Hippocampal formation (tissue), 2 donors: Measurements from ENCODE around the gene PTTG1.

ENCODE experiments used
- DNase-seq, 2 donors: peaks; one replicate each; lab custom pipeline; 2025; lab: John Stamatoyannopoulos, UW

The PTTG1 gene

DNA sequence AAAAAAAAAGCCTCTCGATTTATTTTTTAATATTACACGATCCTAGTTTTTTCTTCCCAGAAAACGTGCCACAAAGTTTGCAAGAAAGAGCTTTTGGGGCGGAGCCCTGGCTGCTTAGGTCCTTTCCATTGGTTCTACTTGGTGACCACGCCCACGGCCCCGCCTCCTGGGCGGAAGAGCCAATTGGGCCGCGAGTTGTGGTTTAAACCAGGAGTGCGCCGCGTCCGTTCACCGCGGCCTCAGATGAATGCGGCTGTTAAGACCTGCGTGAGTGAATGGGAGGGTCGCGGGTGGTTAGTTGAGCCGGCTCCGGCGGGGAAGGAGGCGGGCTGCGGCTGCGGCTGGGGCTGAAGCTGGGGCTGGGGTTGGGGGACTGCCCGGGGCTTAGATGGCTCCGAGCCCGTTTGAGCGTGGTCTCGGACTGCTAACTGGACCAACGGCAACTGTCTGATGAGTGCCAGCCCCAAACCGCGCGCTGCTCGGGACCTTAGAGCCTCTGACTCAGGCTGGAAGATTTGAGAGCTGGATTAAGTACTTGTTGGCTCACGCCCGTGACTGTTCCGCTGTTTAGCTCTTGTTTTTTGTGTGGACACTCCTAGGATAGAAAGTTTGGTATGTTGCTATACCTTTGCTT, at the start of gene PTTG1:
Gene PTTG1 (plus strand): TSS at position 231 of the 634 bp plus-strand sequence. CDS start 458 bp downstream, outside the sequence.
- peak; percentile 82 to 86 for DNase-seq

DNA sequence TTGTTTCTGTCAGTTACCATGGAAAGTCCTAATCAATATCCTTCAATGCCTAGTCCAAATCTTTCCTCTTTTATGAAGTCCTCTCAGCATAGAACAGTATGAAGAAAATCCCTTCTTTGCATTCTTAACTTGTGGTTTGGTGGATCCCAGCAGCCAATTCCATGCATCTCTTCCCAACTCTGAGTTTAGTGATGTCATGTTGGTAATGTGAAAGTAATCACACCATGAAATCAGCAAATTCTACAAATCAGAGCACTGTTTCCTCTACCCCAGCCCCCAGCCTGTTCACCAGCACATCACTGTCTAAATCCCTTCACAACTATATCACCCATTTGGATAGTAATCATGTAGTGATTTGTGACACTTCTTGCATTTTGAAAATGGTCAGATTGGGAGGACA, 46.5 kb upstream of the PTTG1 start:
- DNase-seq: no peak

DNA sequence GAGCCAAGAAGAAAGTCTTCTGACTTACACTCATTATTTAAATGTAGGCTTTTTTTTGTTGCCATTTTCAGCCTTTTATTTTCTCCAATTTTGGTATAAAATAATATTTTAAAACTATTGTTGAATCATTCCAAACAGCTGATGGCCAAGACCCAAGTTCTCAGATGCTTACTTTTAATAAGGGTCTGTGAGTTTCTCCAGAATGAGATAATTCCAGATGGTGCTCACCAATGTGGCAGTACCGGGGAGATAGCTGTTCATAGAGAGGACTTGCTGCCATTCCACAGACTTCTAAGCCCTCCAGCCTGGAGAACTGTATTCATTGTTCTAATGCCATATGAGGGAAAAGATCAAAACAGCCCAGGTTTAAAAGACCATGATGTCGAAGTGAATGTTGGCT, 46.0 kb upstream of the PTTG1 start:
- DNase-seq: no peak

DNA sequence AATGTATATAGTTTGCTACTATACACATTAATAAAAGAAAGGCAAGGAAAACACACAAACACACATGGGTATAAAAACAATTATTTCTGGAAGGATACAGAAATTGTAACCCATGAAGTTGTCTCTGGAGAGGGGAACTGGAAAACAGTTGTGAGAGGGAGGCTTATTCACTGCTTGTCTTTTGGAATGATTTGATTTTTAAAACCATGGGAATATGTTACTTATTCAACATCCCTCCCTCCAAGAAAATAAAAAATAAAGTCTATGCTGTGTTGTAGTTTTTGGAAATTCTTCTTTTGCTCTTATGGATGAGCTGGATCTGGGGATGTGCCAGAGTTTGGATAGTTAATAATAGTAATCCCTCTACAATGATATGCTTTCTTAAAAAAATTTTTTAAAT, 45.2 kb upstream of the PTTG1 start:
- no peak for DNase-seq

DNA sequence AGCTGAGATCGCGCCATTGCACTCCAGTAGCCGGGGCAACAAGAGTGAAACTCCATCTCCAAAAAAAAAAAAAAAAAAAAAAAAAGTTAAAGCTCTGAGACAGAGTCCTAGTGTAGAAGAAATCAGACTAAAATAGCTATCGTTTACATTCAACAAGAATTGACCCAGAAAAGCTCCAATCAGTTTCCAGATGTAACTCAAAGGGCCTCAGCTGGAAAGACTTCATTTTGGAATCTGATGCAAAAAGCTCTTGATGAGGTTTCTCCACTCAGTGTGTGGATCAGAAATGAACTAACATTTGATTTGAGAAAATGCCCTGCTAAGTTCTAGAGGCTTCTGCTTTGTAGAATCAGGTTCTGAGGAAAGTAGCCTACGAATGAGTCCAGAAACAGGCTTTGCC, 44.0 kb upstream of the PTTG1 start:
- DNase-seq: no peak

DNA sequence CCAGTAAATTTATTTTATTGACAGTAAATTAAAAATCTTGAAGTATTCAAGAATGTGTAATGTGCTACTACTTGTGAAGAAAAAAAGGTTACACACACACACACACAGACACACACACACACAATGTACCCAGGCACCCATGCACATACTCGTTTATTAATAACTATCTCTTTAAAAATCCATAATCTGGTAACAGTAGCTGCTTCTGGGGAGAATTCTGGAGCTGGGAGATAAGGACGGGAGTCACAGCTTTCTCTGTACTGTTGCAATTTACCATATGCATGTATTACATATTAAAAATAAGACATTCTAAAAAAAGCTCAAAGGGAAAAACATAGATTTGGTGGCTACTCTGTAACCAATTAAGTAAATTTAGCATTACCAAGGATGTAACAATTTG, 43.3 kb upstream of the PTTG1 start:
- no peak for DNase-seq

DNA sequence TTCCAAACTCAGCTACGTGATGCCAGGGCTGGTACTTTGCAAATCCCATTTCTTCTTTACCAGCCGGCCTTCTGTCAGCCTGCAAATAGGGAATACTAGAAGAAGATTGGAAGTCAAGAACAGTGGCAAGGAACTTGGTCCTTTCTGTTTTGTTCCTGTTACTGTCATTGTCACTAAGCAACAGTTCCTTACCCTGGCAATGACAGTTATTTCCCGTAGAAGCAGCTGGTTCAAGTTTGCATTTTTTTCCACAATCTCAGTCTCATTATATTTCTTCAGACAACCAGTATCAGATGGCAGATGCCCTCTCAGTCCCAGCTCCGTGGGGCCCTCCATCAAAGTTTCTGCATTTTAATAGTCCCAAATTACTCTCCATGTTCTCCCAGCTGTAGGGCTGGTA, 42.1 kb upstream of the PTTG1 start:
- no peak for DNase-seq

DNA sequence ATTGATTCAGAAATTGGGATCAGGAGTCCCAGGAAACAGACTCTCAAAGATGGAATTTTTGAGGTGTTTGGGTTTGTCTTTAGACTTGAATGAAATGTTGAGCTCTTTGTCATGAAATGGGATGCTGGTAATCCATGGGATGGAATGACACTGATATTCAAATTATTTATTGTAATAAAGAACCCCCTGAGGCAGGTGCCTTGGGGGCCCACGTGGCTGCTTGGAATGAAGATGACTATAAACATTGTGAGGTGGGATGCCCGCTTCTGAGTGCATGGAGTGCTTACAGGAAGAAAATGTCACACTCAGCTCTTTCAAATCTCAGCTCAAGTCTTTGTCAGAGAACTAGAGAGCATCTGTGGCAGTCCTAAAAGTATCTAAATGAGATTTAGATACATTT, 41.6 kb upstream of the PTTG1 start:
- DNase-seq: no peak

DNA sequence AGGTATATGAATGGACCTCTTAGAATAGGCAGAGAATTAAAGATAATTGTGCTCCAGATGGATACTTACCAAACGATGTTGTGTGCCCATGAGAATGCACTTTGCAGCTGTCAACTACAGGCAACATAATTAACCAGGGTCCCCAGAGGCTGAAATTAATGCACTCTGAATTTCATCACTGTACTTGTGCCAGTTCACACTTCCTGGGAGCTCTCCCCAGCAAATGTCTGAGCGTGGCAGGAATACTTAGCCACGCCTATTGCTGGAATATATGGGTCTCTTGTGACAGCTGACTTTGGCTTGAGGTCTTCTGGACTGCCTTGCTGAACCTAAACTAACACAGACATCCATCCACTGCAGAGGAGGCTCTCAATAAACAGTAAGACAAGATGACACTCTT, 39.3 kb upstream of the PTTG1 start:
- DNase-seq: no peak

DNA sequence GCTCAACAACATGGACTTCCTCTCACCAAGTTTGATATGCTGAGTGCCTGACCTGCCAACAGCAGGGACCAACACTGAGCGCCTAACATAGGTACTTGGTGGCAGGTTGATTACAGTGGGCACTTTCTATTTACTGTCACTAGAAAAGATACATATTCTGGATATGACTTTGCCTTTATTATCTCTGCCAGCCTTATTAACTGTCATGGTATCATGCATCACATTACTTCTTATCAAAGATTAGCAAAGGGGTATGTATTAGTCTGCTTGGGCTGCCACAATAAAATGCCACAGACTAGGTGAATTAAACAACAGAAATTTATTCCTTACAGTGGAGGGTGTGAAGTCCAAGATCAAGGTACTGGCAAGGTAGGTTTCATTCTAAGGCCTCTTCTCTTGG, 37.0 kb upstream of the PTTG1 start:
- no peak for DNase-seq

DNA sequence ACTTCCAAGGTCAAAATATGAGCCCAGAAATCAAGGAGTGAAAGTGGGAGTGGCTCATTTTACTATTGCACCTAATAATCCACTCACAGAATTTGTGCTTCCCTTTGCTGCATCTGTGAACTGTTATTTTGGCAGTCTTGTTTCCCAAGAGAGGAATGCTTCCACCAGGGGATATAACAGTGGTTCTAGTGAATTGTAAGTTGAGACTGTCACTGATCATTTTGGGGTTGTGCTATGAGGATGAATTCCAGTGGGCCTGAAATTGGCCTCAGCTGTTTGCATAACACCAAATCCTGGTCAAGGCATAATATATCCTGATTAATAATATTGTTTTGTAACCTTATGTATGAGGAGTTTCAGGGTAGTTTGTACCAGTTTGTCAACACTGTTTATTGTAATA, 36.2 kb upstream of the PTTG1 start:
- no peak for DNase-seq

DNA sequence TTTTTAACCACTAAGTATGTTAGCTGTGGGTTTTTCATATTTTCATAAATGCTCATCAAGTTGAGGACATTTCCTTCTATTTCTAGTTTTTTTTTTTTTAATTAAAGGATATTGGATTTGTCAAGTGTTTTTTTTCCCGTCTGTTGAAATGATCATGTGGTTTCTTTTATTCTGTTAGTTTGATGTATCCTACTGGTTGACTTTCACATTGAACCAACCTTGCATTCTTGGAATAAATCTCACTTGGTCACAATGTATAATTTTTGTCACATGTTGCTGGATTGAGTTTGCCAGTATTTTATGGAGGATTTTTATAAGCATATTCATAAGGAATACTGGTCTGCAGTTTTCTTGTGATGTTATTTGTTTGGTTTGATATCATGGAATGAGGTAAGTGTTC, 34.2 kb upstream of the PTTG1 start:
- DNase-seq: no peak

DNA sequence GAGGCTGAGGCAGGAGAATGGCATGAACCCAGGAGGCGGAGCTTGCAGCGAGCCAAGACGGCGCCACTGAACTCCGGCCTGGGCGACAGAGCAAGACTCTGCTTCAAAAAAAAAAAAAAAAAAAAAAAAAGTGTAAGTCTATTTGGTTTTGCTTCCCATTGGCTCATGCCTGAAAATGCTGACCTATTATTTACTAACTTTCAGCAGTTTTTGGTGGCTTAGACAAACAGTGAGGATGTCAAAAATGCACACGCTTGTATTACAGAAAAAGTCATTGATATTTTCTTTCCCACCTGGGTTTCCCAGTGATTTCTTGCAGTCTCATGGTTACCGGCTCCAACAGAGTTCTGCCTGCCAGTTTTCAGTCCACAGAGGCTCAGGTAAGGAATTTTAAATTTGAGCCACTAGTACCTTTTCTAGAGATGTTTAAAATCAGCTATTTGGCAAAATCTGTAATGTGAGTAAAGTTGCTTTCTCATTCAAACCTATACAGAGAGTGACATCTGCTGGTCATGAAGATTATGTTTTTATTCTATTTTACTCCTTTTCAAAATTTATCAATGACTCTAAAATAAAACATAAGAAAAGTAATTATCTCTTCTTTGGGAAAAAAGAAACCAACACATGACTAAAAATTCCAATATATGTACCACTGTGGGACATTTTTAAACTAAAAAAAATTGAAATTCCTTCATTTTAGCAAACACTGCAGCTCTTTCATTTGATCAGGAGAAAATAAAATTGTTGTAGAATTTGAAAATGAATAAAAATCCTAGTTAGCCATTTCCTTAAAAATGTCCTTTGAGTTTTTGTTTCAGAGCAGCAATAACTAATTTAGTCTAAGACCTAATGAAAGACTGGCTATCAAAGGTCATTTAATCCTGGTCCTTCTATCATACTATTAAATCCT, 30.6 kb upstream of the PTTG1 start:
- peak in 1 of 2 donors; percentile 51 for DNase-seq

DNA sequence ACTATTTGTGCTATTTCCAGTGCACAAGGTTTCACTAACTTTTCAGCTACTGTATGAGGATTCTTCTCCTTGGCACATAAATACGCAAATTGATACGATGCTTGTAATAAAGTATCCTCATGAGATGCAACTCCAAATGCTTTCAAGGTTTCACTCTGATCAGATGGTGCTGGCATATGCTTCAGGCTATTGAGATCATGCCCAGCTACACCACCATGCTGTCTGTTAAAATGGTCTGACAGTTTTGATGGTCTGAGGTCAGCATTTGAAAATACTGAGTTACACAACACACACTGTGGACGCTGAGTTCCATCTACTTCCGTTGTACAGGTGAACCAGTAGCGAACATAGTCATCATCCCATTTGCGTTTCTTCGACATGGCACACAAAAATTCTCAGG, 26.5 kb upstream of the PTTG1 start:
- no peak for DNase-seq

DNA sequence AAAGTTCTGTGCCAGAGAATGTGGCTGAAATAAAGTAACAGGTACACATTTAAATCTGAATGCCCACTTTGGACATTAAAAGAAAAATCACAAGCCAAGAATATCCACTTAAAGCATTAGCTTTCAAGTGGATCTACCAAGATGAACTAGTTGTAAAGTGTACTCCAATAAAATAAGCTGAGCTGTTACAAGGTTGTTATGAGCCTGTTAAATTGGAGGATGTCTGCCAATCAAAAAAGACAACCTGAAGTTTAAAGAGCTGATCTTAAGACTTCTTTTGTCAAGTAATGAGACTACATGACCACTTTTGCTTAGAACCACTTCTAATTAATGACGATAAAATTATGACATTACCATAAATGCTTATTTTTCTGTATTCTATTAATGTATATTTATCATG, 24.2 kb upstream of the PTTG1 start:
- DNase-seq: no peak

DNA sequence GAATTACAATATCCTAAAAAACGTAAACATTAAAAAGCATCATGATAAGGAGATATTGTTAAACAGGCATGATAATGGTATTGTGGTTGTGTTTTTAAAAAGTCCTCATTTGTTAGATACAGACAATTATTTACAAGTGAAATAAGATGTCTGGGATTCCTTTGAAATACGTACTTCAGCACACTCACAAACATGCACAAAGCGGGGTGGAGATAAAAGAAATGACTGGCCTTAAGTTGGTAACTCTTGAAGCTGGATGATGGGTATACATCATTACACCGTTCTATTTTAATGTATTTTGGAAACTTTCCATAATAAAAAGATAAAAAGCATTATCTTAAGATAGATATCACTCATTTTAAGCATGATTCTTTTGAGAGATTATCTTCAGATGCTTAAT, 22.8 kb upstream of the PTTG1 start:
- DNase-seq: no peak

DNA sequence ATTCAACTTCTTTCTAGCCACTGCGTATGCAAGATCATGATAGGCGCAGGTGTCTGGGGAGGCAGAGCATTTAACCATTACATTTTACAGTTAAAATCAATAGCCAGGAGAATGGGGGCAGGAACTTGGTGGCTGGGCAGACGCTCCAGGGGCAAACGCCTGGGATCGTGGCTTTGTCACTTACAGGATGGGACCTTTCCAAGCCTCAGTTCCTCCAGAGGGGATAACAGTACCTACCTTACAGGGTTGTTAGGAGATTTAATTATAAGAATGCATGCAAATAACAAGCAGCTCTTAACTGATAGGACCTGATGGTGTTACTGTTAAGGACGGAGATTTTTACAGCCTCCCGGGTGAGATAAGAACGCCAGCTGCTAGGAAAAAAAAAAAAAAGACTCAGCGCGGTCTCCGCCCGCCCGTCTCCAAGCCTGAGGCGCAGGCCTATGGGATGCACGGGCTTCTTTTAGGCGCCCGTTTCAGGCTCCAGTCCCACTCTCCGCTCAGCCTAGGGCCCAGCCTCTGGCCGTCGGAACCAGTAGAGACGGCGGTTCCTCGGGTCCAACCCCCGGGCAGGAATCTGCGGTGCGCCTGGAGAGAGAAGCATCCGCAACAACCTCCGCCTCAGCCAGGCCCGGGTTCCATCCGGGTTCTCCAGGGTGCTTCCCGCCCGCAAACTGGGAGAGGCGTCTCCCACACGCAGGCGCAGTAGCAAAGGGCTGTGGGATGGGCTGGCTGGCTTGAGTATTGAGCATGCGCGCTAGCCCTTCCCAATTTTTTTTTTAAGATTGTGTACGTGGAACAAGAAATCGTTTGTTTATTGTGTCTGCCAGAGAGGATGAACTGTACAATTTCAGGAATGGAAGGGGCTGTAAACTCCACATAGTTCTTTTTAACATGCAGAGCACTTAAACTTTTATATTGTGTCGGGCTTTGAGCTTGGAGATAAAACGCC, 22.0 kb upstream of the PTTG1 start, which contains the start of gene FAM200C:
Gene FAM200C (minus strand): TSS at position 653 of the 952 bp plus-strand sequence. CDS start 4,564 bp downstream, outside the sequence.
- peak; percentile 89 to 91 for DNase-seq

DNA sequence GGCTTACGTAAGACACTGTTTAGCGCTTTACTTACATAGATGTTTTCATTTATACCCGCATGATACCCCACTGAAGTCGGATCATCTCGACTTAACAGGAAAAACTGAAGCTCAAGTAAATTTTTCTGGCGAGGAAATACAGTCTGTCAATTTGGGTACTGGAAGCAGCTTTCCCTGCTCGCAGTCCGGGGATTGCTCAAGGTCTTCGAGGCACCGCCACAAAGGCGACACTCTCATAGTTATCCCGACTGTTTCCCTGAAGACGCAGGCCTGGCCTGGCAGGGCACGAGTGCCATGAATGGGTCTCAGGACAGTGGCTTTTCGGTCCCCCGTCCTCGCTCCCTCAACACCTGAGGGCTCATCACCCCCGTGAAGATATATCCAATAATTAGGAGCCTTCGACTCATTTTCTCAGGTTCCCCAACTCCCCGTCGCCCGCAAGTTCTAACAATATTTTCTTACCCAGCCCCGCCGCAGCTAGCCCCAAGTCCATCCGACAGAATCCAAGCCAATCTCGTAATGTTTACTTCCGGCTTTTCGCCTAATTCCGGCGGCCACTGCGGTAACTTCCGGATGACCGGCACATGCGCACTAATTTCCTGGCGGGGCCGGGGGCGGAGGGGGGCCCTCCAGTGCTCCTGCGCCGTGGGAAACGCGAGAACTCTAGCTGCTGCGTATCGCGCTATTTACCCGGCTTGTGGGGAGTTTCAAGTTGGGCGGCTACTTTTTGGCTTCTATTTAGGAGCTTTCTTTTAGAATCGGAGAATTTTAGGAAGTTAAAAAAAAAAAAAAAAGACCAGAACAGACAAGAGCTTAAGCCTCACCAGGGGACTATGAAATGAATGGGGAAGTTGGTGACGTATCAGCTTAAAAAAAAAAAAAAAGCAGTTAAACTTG, 2.8 kb upstream of the PTTG1 start, which contains the start of gene SLU7:
Gene SLU7 (minus strand): TSS at position 521 of the 897 bp plus-strand sequence. CDS start 3,787 bp downstream, outside the sequence.
- peak; percentile 88 to 90 for DNase-seq

DNA sequence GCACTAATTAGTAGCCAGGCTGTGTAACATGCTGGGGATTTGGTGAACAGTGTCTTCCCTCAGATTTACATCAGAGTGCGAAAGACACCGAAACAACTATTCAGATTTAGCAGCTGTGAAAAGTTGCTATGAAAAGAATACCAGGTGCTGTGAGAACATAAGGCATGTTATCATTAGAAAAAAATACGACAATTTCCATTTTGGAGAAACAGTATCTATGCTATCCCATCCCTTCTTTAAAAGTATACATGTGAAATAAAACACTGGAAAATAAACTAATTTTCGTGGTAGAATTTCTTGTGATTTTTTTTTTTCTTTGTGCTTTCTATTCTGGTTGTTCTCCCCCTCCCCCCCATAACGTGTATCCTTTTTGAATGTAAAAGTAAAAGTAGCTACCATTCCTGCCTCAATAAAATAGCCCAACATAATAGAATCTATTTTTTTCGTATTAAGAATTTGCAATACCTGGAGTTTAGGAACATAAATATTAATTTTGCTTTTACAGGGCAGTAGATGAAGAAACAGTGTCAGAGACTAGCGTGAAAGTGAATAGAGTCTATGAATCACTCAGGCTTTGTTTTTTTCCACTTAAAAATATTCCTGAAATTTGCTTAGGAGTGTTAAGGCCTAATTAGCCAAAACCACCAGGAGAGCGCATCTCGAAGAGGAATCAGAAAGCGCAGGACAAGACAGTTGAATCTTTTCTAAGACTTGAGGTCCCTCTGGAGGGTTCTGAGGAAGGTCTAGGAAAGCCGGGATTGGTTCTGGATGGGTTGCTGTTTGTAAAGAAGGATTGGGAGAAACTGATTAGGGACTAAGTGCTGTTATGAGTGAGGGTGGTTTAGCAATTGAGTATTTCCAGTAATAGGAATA, 2.0 kb upstream of the PTTG1 start:
- no peak for DNase-seq

DNA sequence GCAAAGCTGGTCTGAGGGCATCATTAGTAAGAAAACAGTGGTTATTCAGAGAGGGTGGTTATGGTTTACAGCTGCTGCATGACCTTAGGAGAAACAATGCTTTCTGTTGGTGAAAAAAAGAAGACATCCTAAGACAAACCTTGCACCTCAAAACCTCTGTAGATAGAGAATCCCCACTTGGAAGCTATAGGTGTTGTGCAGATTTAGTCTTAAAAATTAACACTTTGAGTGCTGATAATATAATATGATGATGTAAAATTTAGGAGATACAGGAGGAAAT, 1.4 kb upstream of the PTTG1 start:
- DNase-seq: no peak
